Measurements from ENCODE around the gene SCTR.

SCTR gene

DNA sequence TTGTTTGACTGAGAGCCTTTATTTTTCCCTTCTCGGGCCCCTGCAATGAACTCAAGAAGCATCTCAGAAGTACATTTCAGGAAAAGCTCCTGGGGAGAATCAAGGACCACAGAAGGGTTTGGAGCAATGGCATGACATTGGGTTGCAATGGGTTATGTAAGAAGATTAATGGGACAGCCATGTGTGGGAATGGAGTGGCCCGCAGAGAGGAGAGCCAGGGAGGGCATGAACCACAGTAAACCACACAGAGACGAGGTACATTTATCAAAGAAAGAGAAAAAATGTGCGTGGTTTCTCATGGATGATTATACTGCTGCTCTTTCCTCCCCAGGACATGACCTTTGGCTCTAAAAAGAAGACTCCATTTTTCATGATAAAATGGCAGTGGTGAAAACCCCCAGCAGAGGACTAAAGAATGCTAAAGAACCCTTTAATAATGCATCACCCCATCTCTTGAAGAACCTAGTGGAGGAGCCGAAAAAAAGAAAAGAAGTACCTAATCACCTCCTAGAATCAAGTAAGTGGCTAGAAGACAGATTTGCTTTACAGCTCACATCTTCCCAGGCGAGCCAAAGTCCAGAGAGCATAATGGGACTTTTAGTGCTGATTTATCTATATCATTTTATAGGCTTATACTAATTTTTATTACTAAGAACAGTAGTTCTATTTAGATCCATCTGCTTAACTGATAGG, 21.6 kb upstream of the SCTR start:
- H3K36me3 ChIP-seq (ENCODE audit: control insufficient read depth, insufficient read depth, low read length), result no peaks in the 10 kb centered on the region
- H3K27ac ChIP-seq (ENCODE audit: low read depth, low read length, severe bottlenecking), result peak overlapping the region; percentile 43
- peaks cover 8% of the 10 kb centered on the region for H3K4me1 ChIP-seq (ENCODE audit: control insufficient read depth, insufficient read depth, low read length, poor library complexity, severe bottlenecking)
- WGBS, 2 experiments (ENCODE audit: insufficient coverage in 2 of 2), result 100% methylated on average over 1 to 2 of the region's 6 CpGs
- H3K9me3 ChIP-seq (ENCODE audit: control insufficient read depth, low read length), result no peaks in the 10 kb centered on the region
- H3K4me3 ChIP-seq (ENCODE audit: extremely low read depth, insufficient read depth, low read length, poor library complexity, severe bottlenecking), result no peak overlapping the region

DNA sequence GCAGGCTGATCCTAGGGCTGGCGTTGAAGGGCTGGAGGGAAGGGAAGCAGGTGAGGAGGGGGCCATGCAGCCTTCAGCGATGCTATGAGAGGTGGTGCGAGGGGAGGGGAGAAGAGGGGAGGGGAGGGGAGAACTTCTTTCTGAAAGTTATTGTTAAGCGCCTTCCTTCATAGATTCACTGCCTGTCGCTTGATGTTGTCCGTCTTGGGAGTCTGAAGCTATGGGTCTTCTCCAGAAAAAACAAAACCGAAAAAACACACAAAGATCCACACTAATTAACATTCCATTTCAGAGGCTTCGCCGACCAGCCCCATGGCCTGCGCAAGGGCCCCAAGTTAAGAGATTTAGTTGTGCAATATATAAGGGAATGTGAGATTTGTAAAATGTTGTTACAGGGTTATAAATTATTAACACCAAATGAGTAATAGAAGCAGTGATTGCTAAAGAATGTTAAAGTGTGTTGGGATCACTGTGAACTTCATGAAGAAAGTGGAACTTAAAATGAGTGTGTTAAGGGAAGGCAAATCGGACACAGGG, 20.7 kb upstream of the SCTR start:
- H3K4me1 ChIP-seq (ENCODE audit: control insufficient read depth, insufficient read depth, low read length, poor library complexity, severe bottlenecking), result peaks cover 8% of the 10 kb centered on the region
- no peaks in the 10 kb centered on the region for H3K36me3 ChIP-seq (ENCODE audit: control insufficient read depth, insufficient read depth, low read length)
- peak overlapping the region; percentile 99 for H3K27ac ChIP-seq (ENCODE audit: low read depth, low read length, severe bottlenecking)
- WGBS, 2 experiments (ENCODE audit: insufficient coverage in 2 of 2), result 0 to 4% methylated on average over 1 to 4 of the region's 11 CpGs
- H3K9me3 ChIP-seq (ENCODE audit: control insufficient read depth, low read length), result peaks cover 3% of the 10 kb centered on the region
- peak overlapping the region; percentile 58 for H3K4me3 ChIP-seq (ENCODE audit: extremely low read depth, insufficient read depth, low read length, poor library complexity, severe bottlenecking)

DNA sequence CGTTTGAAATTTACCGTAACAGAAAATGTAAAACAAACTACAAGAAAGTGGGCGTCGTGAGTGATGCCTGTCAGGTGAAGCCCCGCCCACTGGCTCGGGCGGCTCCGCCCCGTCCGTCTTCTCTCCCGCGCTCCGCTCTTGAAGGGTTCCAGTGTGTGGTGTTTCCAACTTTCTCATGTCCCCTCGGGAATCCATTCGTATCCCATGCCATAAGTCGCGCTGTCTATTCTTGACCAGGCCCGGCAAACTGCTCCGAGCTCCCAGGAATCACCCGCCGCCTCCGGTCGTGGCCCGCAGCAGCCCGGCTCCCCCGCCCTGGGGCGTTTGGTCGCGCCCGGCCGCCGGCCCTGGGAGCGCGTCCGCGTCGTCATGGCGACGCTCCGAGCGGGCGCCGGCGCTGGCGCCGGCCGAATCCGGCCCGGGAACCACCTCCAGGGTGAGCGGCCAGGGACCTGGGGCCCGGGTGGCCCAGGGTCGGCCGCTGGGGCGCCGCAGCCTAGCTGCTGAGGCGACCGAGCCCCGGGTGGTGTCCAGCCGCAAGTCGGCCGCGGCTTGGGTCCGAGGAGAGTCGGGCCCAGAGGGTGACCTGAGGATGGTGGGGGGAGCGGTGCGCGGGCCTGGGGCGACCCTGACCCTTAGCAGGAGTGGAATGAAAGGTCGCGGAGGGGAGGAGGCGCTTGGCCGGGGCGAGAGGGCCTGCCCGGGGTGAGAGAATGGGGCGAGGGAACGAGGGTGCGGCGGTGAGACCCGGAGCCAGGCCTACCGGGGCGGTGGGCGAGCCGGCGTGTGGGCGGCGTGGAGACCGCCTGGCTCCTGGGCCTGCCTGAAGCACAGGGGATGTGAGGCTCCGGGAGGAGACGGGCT, 20.0 kb upstream of the SCTR start, which contains the start of gene CFAP221:
Gene CFAP221, plus strand, starts transcription at position 375 of the 864 bp plus-strand sequence. CDS start 1,683 bp downstream, outside the sequence.
- Histone ChIP-seq H3K4me1 (ENCODE audit: control insufficient read depth, insufficient read depth, low read length, poor library complexity, severe bottlenecking) (peaks cover 8% of the 10 kb centered on the region), H3K36me3 (ENCODE audit: control insufficient read depth, insufficient read depth, low read length) (no peaks in the 10 kb centered on the region), H3K9me3 (ENCODE audit: control insufficient read depth, low read length) (peaks cover 4% of the 10 kb centered on the region), H3K27ac (ENCODE audit: low read depth, low read length, severe bottlenecking) (peak within 1 kb of the TSS; percentile 99), H3K4me3 (ENCODE audit: extremely low read depth, insufficient read depth, low read length, poor library complexity, severe bottlenecking) (peak within 1 kb of the TSS; percentile 58)
- 1% methylated on average over 51 to 70 of the region's 89 CpGs for WGBS, 2 experiments (ENCODE audit: insufficient coverage in 2 of 2)

DNA sequence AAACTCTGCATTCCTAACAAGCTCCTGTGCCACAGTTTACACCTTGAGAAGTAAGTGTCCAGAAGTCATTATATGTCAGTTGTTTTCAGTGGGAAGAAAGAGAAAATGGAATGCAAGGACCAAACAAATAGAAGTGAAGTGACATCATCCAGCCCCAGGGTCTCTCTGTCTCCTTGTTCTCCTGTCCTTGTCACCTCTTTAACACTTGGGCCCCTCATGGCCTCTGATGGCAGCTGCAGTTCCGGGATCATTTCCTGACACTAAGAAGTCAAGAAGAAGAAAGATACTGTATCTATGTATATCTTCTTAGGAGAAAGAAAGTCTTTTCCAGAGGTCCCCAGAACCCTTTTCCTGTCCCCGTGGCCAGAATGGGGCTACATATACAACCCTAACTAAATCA, 17.2 kb upstream of the SCTR start:
- H3K36me3 ChIP-seq (ENCODE audit: control insufficient read depth, insufficient read depth, low read length), result no peaks in the 10 kb centered on the region
- H3K4me3 ChIP-seq (ENCODE audit: extremely low read depth, insufficient read depth, low read length, poor library complexity, severe bottlenecking), result no peak overlapping the region
- peaks cover 8% of the 10 kb centered on the region for H3K4me1 ChIP-seq (ENCODE audit: control insufficient read depth, insufficient read depth, low read length, poor library complexity, severe bottlenecking)
- H3K9me3 ChIP-seq (ENCODE audit: control insufficient read depth, low read length), result peaks cover 4% of the 10 kb centered on the region
- no peak overlapping the region for H3K27ac ChIP-seq (ENCODE audit: low read depth, low read length, severe bottlenecking)
- no CpG with 5 or more reads among the region's 2 CpGs for WGBS, 2 experiments (ENCODE audit: insufficient coverage in 2 of 2)

DNA sequence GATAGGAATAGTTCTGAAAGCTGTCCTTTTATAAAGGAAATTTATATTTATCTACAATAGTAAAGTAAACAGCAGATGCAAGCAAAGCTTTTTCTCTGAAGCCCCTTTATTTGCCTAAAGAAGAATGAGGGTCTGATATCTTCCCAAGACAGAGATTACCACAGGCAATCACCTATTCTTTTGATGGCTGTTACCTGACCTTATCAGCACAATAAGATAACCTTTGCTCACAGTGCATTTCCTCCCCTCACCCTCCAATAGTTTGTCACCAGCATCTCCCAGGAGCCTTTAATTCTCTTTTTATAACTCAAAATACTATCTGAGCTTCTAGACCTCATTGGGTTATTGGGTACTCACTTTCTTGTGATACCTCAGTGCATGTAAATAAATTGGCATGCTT, 13.5 kb upstream of the SCTR start:
- Histone ChIP-seq H3K4me1 (ENCODE audit: control insufficient read depth, insufficient read depth, low read length, poor library complexity, severe bottlenecking) (no peaks in the 10 kb centered on the region), H3K36me3 (ENCODE audit: control insufficient read depth, insufficient read depth, low read length) (no peaks in the 10 kb centered on the region), H3K4me3 (ENCODE audit: extremely low read depth, insufficient read depth, low read length, poor library complexity, severe bottlenecking) (no peak overlapping the region), H3K27ac (ENCODE audit: low read depth, low read length, severe bottlenecking) (no peak overlapping the region), H3K9me3 (ENCODE audit: control insufficient read depth, low read length) (peaks cover 18% of the 10 kb centered on the region)

DNA sequence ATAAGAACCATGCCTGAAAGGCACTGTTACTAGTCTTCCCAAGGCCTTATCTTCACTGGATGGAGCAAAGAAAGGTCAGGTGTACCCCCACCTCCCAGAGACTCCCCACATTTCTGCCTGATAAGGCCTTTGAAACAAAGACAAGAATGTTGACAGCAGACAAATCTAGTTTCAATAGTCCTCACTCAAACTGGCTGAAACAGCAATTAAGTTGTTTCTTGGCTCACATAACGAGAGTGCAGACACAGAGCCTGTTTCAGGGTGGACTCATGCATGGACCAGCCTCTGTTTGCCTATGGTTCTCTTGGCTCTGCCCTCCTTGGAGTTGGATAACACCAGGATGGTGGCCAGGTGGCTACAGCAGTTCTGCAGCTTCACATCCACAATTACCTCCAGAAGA, 12.4 kb upstream of the SCTR start:
- 75 to 79% methylated on average over 1 of the region's 1 CpG for WGBS, 2 experiments (ENCODE audit: insufficient coverage in 2 of 2)

DNA sequence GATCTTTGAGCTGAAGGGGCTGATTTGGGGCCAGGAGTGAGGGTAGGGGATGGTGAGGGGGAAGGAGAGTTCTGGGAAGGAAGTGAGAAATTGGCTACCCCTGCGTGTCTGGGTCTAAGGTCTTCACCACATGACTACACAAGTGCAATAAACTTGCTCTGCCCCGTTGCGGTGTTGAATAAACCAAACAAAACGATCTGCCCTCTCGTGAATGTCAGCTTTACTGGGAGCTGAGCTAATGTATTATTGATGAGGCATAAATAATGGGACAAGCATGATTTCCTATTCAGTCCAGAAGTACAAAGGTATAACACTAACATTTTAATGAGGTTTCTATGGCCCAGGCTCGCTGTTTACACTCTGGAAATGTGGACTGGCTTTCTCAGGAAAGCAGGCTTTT, 11.9 kb upstream of the SCTR start:
- Histone ChIP-seq H3K9me3 (ENCODE audit: control insufficient read depth, low read length) (peaks cover 18% of the 10 kb centered on the region), H3K36me3 (ENCODE audit: control insufficient read depth, insufficient read depth, low read length) (no peaks in the 10 kb centered on the region), H3K4me1 (ENCODE audit: control insufficient read depth, insufficient read depth, low read length, poor library complexity, severe bottlenecking) (no peaks in the 10 kb centered on the region), H3K27ac (ENCODE audit: low read depth, low read length, severe bottlenecking) (no peak overlapping the region), H3K4me3 (ENCODE audit: extremely low read depth, insufficient read depth, low read length, poor library complexity, severe bottlenecking) (no peak overlapping the region)
- WGBS, 2 experiments (ENCODE audit: insufficient coverage in 2 of 2), result 93% methylated on average over 5 of the region's 6 CpGs; no CpG with 5 or more reads in 1 of the 2 experiments

More for the DNA sequence above, 12.4 kb upstream of the SCTR start:
- H3K9me3 ChIP-seq (ENCODE audit: control insufficient read depth, low read length), result peaks cover 18% of the 10 kb centered on the region
- H3K36me3 ChIP-seq (ENCODE audit: control insufficient read depth, insufficient read depth, low read length), result no peaks in the 10 kb centered on the region
- no peak overlapping the region for H3K4me3 ChIP-seq (ENCODE audit: extremely low read depth, insufficient read depth, low read length, poor library complexity, severe bottlenecking)
- no peak overlapping the region for H3K27ac ChIP-seq (ENCODE audit: low read depth, low read length, severe bottlenecking)
- no peaks in the 10 kb centered on the region for H3K4me1 ChIP-seq (ENCODE audit: control insufficient read depth, insufficient read depth, low read length, poor library complexity, severe bottlenecking)

DNA sequence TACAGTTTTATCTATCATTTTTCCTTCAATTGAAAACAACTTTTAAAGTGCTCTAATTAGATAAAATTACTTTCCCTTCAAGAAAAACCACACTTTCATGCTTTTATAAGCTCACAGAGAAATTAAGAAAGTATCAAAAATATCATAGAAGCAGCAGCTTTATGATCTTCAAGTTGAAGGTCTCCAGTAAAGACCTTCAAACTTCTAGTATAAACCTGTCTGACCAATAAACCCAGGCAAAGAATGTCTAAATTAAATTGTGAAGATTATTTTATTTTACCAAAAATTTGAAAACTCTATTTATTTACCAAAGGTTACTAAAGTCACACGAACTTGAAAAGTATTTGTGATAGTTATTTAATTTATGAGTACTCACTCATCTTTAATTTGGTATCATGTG, 9.3 kb upstream of the SCTR start:
- Histone ChIP-seq H3K4me1 (ENCODE audit: control insufficient read depth, insufficient read depth, low read length, poor library complexity, severe bottlenecking) (no peaks in the 10 kb centered on the region), H3K27ac (ENCODE audit: low read depth, low read length, severe bottlenecking) (no peak overlapping the region), H3K36me3 (ENCODE audit: control insufficient read depth, insufficient read depth, low read length) (no peaks in the 10 kb centered on the region), H3K9me3 (ENCODE audit: control insufficient read depth, low read length) (peaks cover 13% of the 10 kb centered on the region), H3K4me3 (ENCODE audit: extremely low read depth, insufficient read depth, low read length, poor library complexity, severe bottlenecking) (no peak overlapping the region)
- no CpG with 5 or more reads among the region's 1 CpG for WGBS, 2 experiments (ENCODE audit: insufficient coverage in 2 of 2)

DNA sequence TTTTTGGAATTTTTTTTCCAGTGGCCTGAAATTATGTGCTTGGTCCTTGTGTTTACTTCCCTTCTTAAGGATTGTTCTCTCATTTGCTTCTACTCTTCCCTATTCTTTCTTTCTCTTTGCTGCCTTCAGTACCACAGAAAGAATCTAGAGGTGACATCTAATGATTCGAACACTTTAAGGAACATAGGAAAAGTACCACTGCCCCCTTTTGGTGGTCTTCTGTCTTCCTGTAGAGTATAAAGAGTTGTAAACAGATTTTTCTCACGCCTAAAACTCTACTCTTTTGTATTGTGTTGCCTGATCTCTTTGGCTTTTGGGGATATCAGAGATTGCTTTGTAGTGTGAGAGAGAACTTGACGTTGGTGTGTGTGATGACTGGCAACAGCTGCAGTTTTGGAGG, 7.0 kb upstream of the SCTR start:
- Histone ChIP-seq H3K36me3 (ENCODE audit: control insufficient read depth, insufficient read depth, low read length) (no peaks in the 10 kb centered on the region), H3K9me3 (ENCODE audit: control insufficient read depth, low read length) (peaks cover 13% of the 10 kb centered on the region), H3K4me1 (ENCODE audit: control insufficient read depth, insufficient read depth, low read length, poor library complexity, severe bottlenecking) (no peaks in the 10 kb centered on the region), H3K4me3 (ENCODE audit: extremely low read depth, insufficient read depth, low read length, poor library complexity, severe bottlenecking) (no peak overlapping the region), H3K27ac (ENCODE audit: low read depth, low read length, severe bottlenecking) (no peak overlapping the region)
- WGBS, 2 experiments (ENCODE audit: insufficient coverage in 2 of 2), result no CpG with 5 or more reads among the region's 3 CpGs

DNA sequence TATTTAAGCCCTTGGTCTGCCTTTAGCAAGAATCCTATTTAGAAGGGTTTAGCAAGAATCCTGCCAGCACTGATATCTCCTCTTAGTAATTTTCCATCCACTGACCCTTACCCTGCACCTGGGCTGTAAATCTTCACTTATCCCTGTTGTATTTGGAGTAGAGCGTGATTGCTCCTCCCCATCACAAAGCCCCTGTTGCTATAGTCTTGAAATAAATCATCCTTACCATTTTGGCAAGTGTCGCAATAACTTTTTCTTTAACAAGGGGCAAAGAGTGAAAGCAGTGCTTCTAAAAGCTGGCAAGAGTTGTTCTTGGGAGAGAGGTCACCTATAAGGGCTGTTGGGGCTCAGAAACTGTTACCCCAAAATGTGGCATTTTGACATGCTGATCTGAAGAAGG, 3.7 kb upstream of the SCTR start:
- no peak overlapping the region for H3K4me3 ChIP-seq (ENCODE audit: extremely low read depth, insufficient read depth, low read length, poor library complexity, severe bottlenecking)
- peaks cover 3% of the 10 kb centered on the region for H3K4me1 ChIP-seq (ENCODE audit: control insufficient read depth, insufficient read depth, low read length, poor library complexity, severe bottlenecking)
- H3K9me3 ChIP-seq (ENCODE audit: control insufficient read depth, low read length), result peaks cover under 1% of the 10 kb centered on the region
- H3K36me3 ChIP-seq (ENCODE audit: control insufficient read depth, insufficient read depth, low read length), result no peaks in the 10 kb centered on the region
- WGBS, 2 experiments (ENCODE audit: insufficient coverage in 2 of 2), result no CpG with 5 or more reads among the region's 2 CpGs
- no peak overlapping the region for H3K27ac ChIP-seq (ENCODE audit: low read depth, low read length, severe bottlenecking)
